Measurements from ENCODE around the gene PHF20. TPM values are rescaled to one million over a fixed set of nuclear protein-coding genes. Genes with fewer than 3 reads are reported as not detected.

PHF20 gene
- total and polyA plus RNA-seq, 2 of the 8 experiments (the other 6 are each of a cell fraction or from before 2014, with no cell fraction given): 25.6 to 70.1 TPM

- TF ChIP-seq RNF2 (IDR thresholded peaks at IDR 0.05; ENCODE audit: borderline replicate concordance, low read depth, low read length, missing control alignments, poor library complexity, severe bottlenecking) (no peak), TEAD4 (IDR thresholded peaks at IDR 0.05; ENCODE audit: low read depth, low read length) (no peak), SAP30 (IDR thresholded peaks at IDR 0.05; ENCODE audit: insufficient read depth, insufficient replicate concordance, low read length) (no peak), KDM1A (IDR thresholded peaks at IDR 0.05; ENCODE audit: borderline replicate concordance, low read length) (no peak), CREB1 (IDR thresholded peaks at IDR 0.05) (no peak), BRCA1 (IDR thresholded peaks at IDR 0.05; ENCODE audit: low read depth, low read length) (no peak)
- TF ChIP-seq, protein P1, sequence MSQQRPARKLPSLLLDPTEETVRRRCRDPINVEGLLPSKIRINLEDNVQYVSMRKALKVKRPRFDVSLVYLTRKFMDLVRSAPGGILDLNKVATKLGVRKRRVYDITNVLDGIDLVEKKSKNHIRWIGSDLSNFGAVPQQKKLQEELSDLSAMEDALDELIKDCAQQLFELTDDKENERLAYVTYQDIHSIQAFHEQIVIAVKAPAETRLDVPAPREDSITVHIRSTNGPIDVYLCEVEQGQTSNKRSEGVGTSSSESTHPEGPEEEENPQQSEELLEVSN (IDR thresholded peaks at IDR 0.05): no peak
Measured at GRCh38 chr20:35730583-35731468, 41.0 kb upstream of the PHF20 start (continued).
